Measurements from ENCODE around the gene MYH14.

Gene MYH14

GRCh38 chr19:50257141-50257540, 53.7 kb downstream of the MYH14 start:
- no peak overlapping the region for H3K4me3 ChIP-seq (ENCODE audit: low read depth, low read length)
- TF ChIP-seq, protein P1, sequence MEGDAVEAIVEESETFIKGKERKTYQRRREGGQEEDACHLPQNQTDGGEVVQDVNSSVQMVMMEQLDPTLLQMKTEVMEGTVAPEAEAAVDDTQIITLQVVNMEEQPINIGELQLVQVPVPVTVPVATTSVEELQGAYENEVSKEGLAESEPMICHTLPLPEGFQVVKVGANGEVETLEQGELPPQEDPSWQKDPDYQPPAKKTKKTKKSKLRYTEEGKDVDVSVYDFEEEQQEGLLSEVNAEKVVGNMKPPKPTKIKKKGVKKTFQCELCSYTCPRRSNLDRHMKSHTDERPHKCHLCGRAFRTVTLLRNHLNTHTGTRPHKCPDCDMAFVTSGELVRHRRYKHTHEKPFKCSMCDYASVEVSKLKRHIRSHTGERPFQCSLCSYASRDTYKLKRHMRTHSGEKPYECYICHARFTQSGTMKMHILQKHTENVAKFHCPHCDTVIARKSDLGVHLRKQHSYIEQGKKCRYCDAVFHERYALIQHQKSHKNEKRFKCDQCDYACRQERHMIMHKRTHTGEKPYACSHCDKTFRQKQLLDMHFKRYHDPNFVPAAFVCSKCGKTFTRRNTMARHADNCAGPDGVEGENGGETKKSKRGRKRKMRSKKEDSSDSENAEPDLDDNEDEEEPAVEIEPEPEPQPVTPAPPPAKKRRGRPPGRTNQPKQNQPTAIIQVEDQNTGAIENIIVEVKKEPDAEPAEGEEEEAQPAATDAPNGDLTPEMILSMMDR (IDR thresholded peaks at IDR 0.05; ENCODE audit: low read depth, low read length) = no peak
- DNase-seq (ENCODE audit: low read depth, low spot score) = no peak
- in situ Hi-C loops (cut with HindIII; ENCODE audit: low sequenced_read_pairs) = no loop called here

- TF ChIP-seq, protein P1 (IDR thresholded peaks at IDR 0.05; ENCODE audit: low read depth, low read length) = peak; percentile 31
- DNase-seq (ENCODE audit: low read depth, low spot score) = no peak
- no peak overlapping the region for H3K4me3 ChIP-seq (ENCODE audit: low read depth, low read length)
- in situ Hi-C loops (cut with HindIII; ENCODE audit: low sequenced_read_pairs) = no loop called here
These were observed 55.5 kb downstream of the MYH14 start for GRCh38 chr19:50258918-50259372.

DNA sequence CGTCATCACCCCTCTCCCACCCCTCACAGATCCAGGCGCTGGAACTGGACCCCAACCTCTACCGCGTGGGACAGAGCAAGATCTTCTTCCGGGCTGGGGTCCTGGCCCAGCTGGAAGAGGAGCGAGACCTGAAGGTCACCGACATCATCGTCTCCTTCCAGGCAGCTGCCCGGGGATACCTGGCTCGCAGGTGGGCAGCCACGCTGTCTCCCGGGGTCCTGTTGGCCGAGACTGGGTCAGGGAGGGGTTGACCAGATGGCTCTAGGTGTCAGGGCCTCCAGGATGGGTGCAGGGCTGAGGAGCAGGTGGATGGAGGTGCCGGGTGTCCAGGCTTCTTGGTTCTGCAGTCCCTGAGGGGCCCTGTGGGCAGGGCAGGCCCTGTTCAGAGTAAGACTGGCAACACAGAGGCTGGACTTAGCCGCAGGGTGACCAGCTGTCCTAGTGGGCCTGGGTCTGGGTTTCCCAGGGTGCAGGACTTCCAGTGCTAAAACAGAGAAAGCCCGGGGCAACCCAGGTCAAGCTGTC, 58.1 kb downstream of the MYH14 start:
- in situ Hi-C loops (cut with HindIII; ENCODE audit: low sequenced_read_pairs) = no loop called here
- TF ChIP-seq, protein P1 (IDR thresholded peaks at IDR 0.05; ENCODE audit: low read depth, low read length) = no peak
- no peak for DNase-seq (ENCODE audit: low read depth, low spot score)
- no peak overlapping the region for H3K4me3 ChIP-seq (ENCODE audit: low read depth, low read length)

DNA sequence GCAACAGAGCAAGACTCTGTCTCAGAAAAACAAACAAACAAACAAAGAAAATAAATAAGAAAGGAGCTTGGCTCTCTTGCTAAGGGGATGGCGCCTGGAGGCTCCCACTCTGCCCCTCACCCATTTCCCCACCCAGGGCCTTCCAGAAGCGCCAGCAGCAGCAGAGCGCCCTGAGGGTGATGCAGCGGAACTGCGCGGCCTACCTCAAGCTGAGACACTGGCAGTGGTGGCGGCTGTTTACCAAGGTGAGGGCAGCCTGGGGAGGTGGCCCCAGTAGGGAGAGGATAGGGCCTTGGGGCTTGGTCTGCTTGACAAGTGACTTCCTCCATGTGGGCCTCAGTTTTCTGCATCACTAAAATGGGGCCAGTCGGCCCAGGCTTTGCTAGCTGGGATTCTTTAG, 59.8 kb downstream of the MYH14 start:
- no peak overlapping the region for H3K4me3 ChIP-seq (ENCODE audit: low read depth, low read length)
- TF ChIP-seq, protein P1 (IDR thresholded peaks at IDR 0.05; ENCODE audit: low read depth, low read length) = no peak
- in situ Hi-C loops (cut with HindIII; ENCODE audit: low sequenced_read_pairs) = no loop called here
- no peak for DNase-seq (ENCODE audit: low read depth, low spot score)

DNA sequence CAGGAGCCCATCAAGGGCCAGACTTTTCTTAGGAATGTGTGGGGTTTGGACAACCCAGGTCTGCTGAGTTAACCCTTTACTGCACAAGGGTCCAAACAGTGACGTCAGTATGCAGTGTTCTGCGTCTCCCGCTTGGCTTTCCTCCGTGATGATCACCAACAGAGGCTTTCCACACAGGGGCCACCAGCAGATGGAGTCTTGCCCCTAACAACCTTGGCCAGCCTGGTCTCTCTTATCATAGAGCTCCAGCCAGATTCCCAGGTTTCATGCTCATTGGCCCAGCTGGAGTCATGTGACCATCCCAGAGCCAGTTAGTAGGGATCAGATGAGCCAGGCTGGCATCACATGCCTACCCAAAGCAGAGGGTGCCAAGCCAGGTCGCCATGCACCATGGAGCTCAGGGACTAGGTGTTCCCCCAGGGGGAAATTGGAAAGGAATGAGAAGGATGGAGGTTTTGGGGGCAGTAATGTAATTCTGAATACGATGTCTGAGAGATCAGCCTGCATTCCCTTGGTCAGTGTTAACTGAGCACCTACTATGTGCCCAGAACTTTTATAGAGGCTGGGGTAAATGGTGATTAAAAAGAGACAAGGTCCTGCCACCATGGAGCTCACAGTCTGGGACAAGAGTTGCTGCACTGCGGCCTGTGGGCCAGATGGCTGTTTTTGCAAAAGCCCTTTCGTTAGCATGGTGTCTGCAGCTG, 61.2 kb downstream of the MYH14 start:
- in situ Hi-C loops (cut with HindIII; ENCODE audit: low sequenced_read_pairs) = no loop called here
- TF ChIP-seq, protein P1 (IDR thresholded peaks at IDR 0.05; ENCODE audit: low read depth, low read length) = no peak
- no peak overlapping the region for H3K4me3 ChIP-seq (ENCODE audit: low read depth, low read length)
- DNase-seq (ENCODE audit: low read depth, low spot score) = no peak

DNA sequence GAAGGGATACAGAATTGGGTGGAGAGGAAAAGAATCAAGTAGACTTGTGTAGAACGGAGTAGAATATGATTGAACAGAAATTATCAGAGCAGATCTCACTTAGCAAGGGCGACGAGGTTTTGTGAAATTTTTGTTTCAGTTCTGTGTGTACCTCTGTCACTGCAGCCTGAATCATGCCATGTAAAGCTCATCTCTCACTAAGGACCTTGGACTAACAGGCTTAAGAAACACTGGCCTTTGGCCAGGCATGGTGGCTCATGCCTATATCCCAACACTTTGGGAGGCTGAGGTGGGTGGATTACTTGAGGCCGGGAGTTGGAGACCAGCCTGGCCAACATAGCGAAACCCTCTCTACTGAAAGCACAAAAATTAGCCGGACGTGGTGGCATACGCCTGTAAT, 62.6 kb downstream of the MYH14 start:
- TF ChIP-seq, protein P1 (IDR thresholded peaks at IDR 0.05; ENCODE audit: low read depth, low read length) = no peak
- H3K4me3 ChIP-seq (ENCODE audit: low read depth, low read length) = no peak overlapping the region
- DNase-seq (ENCODE audit: low read depth, low spot score) = no peak
- in situ Hi-C loops (cut with HindIII; ENCODE audit: low sequenced_read_pairs) = no loop called here
